KMS-11 (cell line): ENCODE data around the gene SCAP.

Experiments
- H2AFZ ChIP-seq: fragments of 200-600 bp; sonication (generic); 2 replicates; pipeline ENCODE4 v1.6.1; 2016; ENCODE audit warnings: antibody characterized with exemption, mixed run types, low read depth
- H3K27ac ChIP-seq: fragments of 200-600 bp; sonication (generic); 2 replicates; pipeline ENCODE4 v1.6.1; 2016; ENCODE audit warnings: mild to moderate bottlenecking, mixed run types
- H3K27me3 ChIP-seq: fragments of 200-600 bp; sonication (generic); 2 replicates; pipeline ENCODE4 v1.6.1; 2017; ENCODE audit warnings: mild to moderate bottlenecking, low read depth, mixed run types, moderate library complexity; ENCODE audit not compliant: insufficient read depth
- H3K36me3 ChIP-seq: fragments of 200-600 bp; sonication (generic); 2 replicates; pipeline ENCODE4 v1.6.1; 2017; ENCODE audit warnings: mild to moderate bottlenecking, mixed run types; ENCODE audit not compliant: insufficient read depth
- H3K4me1 ChIP-seq: fragments of 200-600 bp; sonication (generic); 2 replicates; pipeline ENCODE4 v1.6.1; 2016; ENCODE audit warnings: mild to moderate bottlenecking, low read depth, mixed run types; ENCODE audit not compliant: poor library complexity, severe bottlenecking
- H3K4me2 ChIP-seq: fragments of 200-600 bp; sonication (generic); 2 replicates; pipeline ENCODE4 v1.7.0; 2016; ENCODE audit warnings: mild to moderate bottlenecking, mixed run types
- H3K4me3 ChIP-seq: fragments of 200-600 bp; sonication (generic); IDR thresholded peaks from 2 replicates; pipeline ENCODE4 v1.6.1; 2017; ENCODE audit warnings: low read depth, low read length, mixed read lengths; ENCODE audit not compliant: insufficient read depth
- H3K79me2 ChIP-seq: fragments of 200-600 bp; sonication (generic); 2 replicates; pipeline ENCODE4 v1.6.1; 2016; ENCODE audit warnings: low read depth, mixed run types; ENCODE audit not compliant: insufficient read depth
- H3K9ac ChIP-seq: fragments of 200-600 bp; sonication (generic); 2 replicates; pipeline ENCODE4 v1.6.1; 2016; ENCODE audit warnings: mild to moderate bottlenecking, mixed run types
- H4K20me1 ChIP-seq: fragments of 200-600 bp; sonication (generic); 2 replicates; pipeline ENCODE4 v1.6.1; 2016; ENCODE audit warnings: mild to moderate bottlenecking, mixed run types; ENCODE audit not compliant: insufficient read depth
- TF ChIP-seq, protein P1 (sequence below): fragments of 200-600 bp; sonication (generic); conservative IDR thresholded peaks from 2 replicates; pipeline ENCODE4 v1.6.1; 2017; ENCODE audit warnings: low read depth, mild to moderate bottlenecking, antibody characterized with exemption, low read length, moderate library complexity, mixed read lengths

SCAP gene

DNA sequence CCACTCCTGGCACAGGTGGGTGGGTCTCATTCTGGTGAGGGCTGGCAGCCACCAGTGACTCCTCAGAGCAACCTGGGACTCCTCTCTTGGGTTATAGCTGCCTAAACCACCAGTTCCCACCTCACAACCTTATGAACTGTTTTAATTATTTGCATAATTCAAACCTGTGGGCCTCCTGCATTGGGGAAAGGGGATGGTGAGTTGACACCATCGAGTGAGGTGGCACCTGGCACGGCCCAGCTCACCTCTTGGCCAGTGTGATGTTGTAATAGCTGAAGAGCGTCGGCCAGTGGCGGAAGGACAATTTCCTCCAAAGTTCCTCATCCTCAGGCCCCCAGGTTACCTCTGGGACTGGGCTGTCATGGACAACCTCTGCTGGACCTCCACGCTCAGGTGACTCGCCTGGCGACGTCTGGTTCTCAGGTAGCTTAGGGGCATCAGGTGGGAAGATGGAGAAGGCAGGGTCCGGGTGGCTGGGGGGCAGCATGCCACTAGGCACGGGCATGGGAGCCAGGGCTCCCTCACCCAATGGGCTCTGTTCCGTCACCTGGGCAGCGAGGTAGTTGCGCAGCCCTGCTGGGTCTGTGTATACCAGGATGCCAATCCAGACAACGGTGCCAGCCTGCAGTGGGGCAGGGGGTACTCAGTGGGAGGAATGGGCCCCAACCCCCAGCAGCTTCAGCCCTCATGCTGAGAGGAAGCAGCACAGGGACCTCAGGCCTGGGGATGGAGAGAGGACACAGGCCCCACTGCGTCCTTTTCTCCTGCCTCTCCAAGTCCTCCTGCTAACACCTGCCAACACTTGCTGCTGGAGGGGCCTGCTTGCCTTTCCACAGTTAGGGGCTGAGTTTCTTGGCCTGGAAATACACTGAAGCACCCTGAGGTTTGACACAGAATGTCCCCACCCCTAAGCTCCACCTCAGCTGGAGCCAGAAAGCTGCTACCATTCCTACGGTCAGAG, 56.4 kb downstream of the SCAP start:
- Histone ChIP-seq H3K4me2 (no peak overlapping the region), H3K4me1 (peaks cover 5% of the 10 kb centered on the region), H4K20me1 (no peaks in the 10 kb centered on the region), H3K27ac (no peak overlapping the region), H3K27me3 (no peaks in the 10 kb centered on the region), H3K9ac (no peak overlapping the region), H3K79me2 (no peaks in the 10 kb centered on the region), H3K36me3 (no peaks in the 10 kb centered on the region), H3K4me3 (no peak overlapping the region), H2AFZ (no peak overlapping the region)
- TF ChIP-seq, protein P1, sequence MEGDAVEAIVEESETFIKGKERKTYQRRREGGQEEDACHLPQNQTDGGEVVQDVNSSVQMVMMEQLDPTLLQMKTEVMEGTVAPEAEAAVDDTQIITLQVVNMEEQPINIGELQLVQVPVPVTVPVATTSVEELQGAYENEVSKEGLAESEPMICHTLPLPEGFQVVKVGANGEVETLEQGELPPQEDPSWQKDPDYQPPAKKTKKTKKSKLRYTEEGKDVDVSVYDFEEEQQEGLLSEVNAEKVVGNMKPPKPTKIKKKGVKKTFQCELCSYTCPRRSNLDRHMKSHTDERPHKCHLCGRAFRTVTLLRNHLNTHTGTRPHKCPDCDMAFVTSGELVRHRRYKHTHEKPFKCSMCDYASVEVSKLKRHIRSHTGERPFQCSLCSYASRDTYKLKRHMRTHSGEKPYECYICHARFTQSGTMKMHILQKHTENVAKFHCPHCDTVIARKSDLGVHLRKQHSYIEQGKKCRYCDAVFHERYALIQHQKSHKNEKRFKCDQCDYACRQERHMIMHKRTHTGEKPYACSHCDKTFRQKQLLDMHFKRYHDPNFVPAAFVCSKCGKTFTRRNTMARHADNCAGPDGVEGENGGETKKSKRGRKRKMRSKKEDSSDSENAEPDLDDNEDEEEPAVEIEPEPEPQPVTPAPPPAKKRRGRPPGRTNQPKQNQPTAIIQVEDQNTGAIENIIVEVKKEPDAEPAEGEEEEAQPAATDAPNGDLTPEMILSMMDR = no peak

DNA sequence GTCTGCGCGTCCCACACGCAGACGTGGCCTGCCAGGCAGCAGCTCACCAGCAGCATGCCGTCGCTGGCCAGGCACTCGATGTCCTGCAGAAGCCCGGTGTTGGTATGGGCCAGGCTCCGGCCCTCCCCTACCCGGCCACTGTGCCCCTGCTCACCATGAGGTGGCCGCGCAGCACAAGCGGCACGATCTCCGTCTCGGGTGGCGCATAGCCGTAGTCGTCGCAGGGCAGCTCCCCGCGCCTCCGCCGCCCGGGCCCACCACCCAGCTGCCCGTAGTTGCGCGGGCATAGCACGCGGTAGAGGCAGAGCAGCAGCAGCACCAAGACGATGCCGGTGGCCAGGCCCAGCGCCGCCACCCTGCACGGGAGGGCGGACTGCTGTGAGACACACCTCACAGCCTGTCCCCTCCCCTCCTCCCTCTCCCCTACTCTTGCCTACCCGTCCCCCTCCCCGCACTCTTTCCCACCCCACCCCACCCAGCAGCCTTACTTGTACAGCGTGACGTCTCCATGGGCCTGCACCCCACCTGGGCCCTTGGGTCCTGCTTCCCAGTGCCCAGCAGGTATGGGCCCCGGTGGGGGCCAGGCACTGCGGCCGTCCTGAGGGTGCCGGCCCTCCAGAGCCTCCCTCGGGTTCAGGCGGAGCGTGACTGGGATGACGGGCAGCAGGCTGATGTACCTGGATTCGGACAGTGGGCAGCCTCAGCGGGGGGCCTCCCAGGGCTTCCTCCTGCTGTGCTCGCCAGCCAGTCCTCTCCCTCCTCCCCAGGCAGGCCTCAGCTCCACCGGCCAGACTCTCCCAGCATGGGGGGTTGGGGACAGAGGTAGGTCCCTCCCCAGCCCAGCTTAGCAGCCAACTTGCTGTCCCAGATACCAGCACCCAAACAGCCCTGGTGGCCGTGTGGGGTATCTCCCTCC, 57.3 kb downstream of the SCAP start:
- no peak overlapping the region for H3K4me3 ChIP-seq
- no peaks in the 10 kb centered on the region for H3K36me3 ChIP-seq
- no peak overlapping the region for H3K27ac ChIP-seq
- TF ChIP-seq, protein P1 = no peak
- H3K27me3 ChIP-seq = no peaks in the 10 kb centered on the region
- no peak overlapping the region for H2AFZ ChIP-seq
- peaks cover 5% of the 10 kb centered on the region for H3K4me1 ChIP-seq
- no peaks in the 10 kb centered on the region for H3K79me2 ChIP-seq
- H4K20me1 ChIP-seq = no peaks in the 10 kb centered on the region
- H3K9ac ChIP-seq = no peak overlapping the region
- no peak overlapping the region for H3K4me2 ChIP-seq

DNA sequence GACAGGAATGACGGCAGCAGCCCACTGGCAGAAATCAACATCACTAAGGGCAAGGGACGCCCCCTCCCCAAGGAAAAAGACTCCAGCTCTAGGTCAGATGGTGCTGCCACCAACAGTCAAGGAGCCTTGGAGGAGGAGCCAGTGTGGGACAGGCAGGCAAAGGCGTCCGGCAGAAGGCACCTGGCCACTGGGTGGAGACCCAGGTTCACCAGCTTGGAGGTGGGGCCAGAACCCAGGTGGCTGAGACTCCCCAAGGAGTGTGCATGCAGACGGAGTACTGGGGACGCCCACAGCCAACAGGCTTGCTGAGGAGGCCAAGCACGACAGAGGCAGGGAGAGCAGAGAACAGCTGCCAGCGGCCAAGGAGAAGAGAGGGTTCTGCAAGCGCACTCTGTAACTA, 59.7 kb downstream of the SCAP start:
- Histone ChIP-seq H3K4me2 (no peak overlapping the region), H2AFZ (no peak overlapping the region), H3K9ac (no peak overlapping the region), H3K27me3 (no peaks in the 10 kb centered on the region), H3K4me3 (no peak overlapping the region), H4K20me1 (no peaks in the 10 kb centered on the region), H3K36me3 (no peaks in the 10 kb centered on the region), H3K79me2 (no peaks in the 10 kb centered on the region), H3K4me1 (no peaks in the 10 kb centered on the region), H3K27ac (no peak overlapping the region)
- TF ChIP-seq, protein P1 = no peak

DNA sequence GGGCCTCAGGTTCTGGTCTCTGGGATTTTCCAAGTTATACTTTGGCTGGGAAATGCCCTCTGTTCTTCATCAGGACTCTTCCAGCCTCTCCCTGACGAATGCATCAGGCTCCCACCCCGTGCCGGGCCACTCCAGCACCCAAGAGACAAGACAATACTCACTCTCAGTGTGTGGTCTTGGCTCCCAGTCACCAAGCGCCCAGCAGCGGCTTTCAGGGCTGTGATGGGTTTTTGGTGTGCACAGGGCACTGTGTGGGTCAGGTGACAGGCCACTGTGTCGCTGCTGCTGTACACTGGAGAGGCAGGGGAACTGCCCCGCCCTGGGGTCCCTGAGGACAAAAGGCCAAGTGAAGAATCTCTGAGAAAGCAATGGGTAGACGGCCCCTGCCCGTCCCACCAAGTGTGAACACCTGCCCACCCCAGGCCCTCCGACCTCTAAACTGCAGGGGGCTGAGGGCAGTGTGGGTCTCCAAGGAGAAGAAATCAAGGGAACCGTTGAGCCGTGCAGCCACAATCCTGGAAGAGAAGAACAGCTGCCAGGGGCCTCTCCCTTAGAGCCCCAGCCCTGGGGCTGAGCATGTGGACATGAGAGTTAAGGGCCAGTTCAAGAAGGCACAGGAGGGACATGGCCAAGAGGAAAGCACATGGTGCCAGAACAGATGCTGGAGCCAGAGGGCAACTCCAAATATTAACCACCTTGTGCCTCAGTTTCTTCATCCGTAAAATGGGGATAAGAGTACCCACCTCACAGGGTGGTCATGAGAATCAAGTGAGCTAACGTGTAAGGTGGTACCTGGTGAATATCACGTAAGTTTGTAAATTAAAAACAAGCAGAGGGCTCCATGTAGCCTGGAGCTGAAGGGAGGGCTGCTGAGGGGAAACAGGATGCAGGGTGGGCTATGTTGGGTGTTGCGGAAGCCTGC, 60.8 kb downstream of the SCAP start:
- Histone ChIP-seq H3K4me3 (no peak overlapping the region), H3K4me1 (no peaks in the 10 kb centered on the region), H2AFZ (no peak overlapping the region), H3K27ac (no peak overlapping the region), H3K27me3 (no peaks in the 10 kb centered on the region), H3K9ac (no peak overlapping the region), H3K79me2 (no peaks in the 10 kb centered on the region), H3K4me2 (no peak overlapping the region), H3K36me3 (no peaks in the 10 kb centered on the region), H4K20me1 (no peaks in the 10 kb centered on the region)
- TF ChIP-seq, protein P1 = no peak
